NB4 (cell line): ENCODE measurements around the gene LINC01488.

Source experiments
- DNase-seq: peaks from one replicate; pipeline ENCODE4 v3.0.0; 2010; ENCODE audit warnings: low read depth
- H3K4me3 ChIP-seq: one replicate; pipeline ENCODE4 v1.5.1; 2011; ENCODE audit warnings: mild to moderate bottlenecking, low read depth, low read length, moderate library complexity
- MYC ChIP-seq: IDR thresholded peaks from 2 replicates; pipeline ENCODE4 v1.6.1; 2011; ENCODE audit warnings: low read depth, low read length
- POLR2A ChIP-seq: IDR thresholded peaks from 2 replicates; pipeline ENCODE4 v1.6.1; 2011; ENCODE audit warnings: mild to moderate bottlenecking; ENCODE audit not compliant: insufficient read length; ENCODE audit errors: extremely low read depth
- TF ChIP-seq, protein P1 (sequence below): IDR thresholded peaks from one replicate; pipeline ENCODE4 v1.5.1; 2012; ENCODE audit warnings: low read depth, low read length
- TF ChIP-seq, protein P2 (sequence below): IDR thresholded peaks from 2 replicates; pipeline ENCODE4 v1.6.1; 2011; ENCODE audit warnings: low read depth, low read length

Gene LINC01488

DNA sequence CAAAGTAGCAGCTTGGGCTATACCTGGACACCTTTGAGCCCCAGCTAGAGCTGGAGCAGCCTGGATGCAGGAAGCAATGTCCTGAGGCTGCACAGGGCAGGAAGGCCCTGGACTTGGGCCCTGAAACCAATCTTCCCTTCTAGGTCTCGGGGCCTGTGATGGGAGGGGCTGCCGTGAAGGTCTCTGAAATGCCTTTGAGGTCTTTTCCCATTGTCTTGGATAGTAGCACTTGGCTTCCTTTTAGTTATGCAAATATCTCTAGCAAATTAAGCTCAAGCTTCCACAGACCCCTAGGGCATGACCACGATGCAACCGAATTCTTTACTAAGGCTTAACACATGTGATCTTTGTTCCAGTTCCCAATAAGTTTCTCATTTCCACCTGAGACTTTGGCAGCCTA is 40.0 kb downstream of the LINC01488 start:
- H3K4me3 ChIP-seq: no peak overlapping the region
- TF ChIP-seq, protein P1, sequence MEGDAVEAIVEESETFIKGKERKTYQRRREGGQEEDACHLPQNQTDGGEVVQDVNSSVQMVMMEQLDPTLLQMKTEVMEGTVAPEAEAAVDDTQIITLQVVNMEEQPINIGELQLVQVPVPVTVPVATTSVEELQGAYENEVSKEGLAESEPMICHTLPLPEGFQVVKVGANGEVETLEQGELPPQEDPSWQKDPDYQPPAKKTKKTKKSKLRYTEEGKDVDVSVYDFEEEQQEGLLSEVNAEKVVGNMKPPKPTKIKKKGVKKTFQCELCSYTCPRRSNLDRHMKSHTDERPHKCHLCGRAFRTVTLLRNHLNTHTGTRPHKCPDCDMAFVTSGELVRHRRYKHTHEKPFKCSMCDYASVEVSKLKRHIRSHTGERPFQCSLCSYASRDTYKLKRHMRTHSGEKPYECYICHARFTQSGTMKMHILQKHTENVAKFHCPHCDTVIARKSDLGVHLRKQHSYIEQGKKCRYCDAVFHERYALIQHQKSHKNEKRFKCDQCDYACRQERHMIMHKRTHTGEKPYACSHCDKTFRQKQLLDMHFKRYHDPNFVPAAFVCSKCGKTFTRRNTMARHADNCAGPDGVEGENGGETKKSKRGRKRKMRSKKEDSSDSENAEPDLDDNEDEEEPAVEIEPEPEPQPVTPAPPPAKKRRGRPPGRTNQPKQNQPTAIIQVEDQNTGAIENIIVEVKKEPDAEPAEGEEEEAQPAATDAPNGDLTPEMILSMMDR: no peak
- TF ChIP-seq, protein P2, sequence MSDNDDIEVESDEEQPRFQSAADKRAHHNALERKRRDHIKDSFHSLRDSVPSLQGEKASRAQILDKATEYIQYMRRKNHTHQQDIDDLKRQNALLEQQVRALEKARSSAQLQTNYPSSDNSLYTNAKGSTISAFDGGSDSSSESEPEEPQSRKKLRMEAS: no peak
- TF ChIP-seq MYC: no peak
- TF ChIP-seq POLR2A: no peak
- no peak for DNase-seq

DNA sequence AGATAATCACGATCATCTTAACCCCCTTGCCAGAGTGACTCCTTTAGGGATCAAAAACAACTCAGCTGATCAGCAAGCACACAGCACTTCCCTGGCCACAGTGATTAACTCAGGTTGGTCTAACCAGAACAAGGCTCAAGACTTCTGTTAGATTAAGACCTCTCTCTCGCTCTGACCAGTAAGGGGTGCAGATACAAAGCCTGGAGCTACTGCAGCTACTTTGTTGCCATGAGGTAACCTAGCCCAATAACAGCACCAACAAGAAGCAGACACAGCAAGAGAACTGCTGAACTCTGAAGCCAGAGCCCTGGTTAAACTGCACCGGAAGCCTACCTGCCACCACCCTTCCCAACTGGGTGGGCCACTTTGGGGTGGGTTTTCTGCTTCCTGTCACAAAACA is 42.0 kb downstream of the LINC01488 start:
- H3K4me3 ChIP-seq: no peak overlapping the region
- no peak for TF ChIP-seq POLR2A
- TF ChIP-seq, protein P2: no peak
- TF ChIP-seq MYC: no peak
- TF ChIP-seq, protein P1: no peak
- no peak for DNase-seq

DNA sequence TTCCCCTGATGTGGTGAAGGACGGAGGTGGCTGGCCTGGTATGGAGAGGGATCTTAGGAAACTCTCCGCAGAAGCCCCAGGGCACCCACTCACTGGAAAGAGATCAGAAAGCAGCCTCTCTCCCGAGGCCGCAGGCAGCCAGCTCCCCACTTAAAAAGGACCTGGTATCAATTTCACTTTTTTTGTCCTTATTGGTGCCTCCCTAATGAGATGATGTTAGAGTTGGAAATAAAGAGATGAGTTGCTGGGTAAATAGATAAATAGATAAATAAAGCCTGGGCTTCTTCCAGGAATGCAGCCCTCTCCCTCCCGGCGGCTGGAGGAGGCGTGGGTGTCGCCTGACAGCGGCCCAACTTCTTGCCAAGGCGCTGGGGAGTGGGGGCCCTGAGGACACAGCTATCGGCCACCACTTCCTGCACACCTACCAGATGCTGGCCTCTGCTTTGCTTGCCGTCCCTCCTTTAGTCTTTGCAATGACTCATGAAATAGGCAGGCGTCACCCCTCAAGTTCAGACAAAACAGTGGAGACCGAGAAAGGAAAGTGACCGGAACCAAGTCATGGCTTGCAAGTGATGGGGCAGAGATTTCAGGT is 42.9 kb downstream of the LINC01488 start:
- TF ChIP-seq MYC: no peak
- no peak for TF ChIP-seq POLR2A
- TF ChIP-seq, protein P1: no peak
- TF ChIP-seq, protein P2: no peak

DNA sequence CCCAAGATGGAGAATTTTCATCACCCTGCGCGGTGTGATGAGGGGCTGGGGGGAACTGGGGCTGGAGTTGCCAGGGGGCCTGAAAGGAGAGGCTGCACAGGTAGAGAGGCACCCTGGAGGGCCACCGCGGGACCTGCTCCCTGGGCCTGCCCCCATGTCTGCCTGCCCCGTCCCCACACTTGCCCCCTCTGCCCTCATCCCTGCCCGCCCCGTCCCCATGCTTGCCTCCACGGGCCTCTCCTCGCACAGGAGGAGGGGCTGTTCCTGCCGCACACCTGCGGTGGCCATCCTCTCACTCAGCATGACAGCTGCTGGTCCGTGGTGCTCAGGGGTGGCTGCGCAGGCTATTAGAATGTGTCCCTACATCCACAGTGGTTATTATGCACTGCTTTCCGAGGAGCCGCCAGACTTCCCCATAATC is 43.5 kb downstream of the LINC01488 start:
- TF ChIP-seq, protein P1: no peak
- TF ChIP-seq, protein P2: no peak
- TF ChIP-seq MYC (no peak), POLR2A (no peak)
- DNase-seq: no peak
- H3K4me3 ChIP-seq: no peak overlapping the region

More for the DNA sequence above, 42.9 kb downstream of the LINC01488 start:
- no peak overlapping the region for H3K4me3 ChIP-seq
- peak; percentile 62 for DNase-seq

DNA sequence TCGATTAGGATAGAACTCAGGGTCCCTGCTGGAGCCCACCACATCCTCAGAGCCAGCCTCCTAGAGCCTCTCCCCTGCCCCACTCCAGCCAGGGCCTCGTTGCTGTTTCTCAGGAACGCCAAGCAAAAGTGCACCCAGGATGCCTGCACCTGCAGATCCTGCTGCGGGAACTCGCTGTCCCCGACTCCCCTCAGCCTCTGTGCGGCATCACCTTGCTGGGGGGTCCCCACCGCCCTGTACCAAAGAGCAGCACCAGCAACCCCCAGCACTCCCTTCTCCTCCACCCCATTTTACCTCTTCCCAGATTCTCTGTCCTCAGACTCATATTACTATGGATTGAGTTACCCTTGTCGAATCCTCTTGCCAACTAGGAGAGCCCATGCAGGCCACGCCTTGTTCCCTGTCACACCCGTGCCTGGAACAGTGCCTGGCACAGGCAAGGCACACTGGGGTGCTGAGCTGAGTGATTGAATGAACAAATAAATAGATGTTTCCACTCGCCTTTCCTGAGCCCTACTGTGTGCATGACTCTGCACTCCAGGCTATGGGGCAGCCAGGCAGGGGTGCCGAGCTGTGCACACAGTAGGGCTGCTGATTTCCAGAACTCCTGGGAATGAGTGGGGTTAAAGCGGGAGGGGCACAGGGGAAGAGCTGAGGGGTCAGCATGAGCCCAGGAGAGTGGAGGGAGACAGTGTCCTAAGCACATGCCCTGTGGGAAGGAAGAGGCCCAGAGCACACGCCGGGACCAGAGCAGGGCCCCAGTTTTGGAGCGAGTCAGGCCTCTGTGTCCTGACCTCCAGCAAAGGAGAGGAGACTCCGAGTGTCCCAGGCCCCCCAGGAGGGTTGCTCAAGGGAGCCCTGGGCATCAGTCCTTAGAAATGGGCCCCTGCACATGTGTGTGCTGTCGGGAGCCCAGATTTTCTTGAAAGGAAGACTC is 44.3 kb downstream of the LINC01488 start:
- DNase-seq: no peak
- no peak overlapping the region for H3K4me3 ChIP-seq
- TF ChIP-seq POLR2A (no peak), MYC (no peak)
- TF ChIP-seq, protein P1: no peak
- TF ChIP-seq, protein P2: no peak
